H1 (cell line): ENCODE results near the gene SLC25A21. TPM values are rescaled to one million over a fixed set of nuclear protein-coding genes. Genes with fewer than 3 reads are reported as not detected.

Experiments used
- CTCF ChIA-PET: fragments of 300-600 bp; sonication (Branson Sonifier 250); formaldehyde crosslinking; loops from one replicate; lab custom pipeline; 2021; ENCODE audit not compliant: partially characterized antibody; lab: Charles Lee
- POLR2A ChIA-PET: fragments of 300-600 bp; sonication (Branson Sonifier 250); formaldehyde crosslinking; loops from one replicate; lab custom pipeline; 2021; ENCODE audit warnings: inconsistent platforms; ENCODE audit not compliant: partially characterized antibody; lab: Charles Lee
- DNase-seq, 2 experiments: peaks; one replicate each; pipeline versions ENCODE4 v3.0.0 to v3.0.0-alpha.2; 2010 to 2022; ENCODE audit warnings: low spot score in 2 of 2, low read depth in 1 of 2, mixed read lengths in 1 of 2
- FAIRE-seq: peaks from 2 replicates; lab custom pipeline; 2011; peaks lifted over from hg19 to GRCh38; lab: Jason Lieb, UNC
- H2AFZ ChIP-seq: 2 replicates; pipeline ENCODE4 v1.8.1; 2012; ENCODE audit warnings: low read length, inconsistent platforms
- H2AK5ac ChIP-seq: 2 replicates; pipeline ENCODE4 v1.6.1; 2013; ENCODE audit warnings: low read depth, low read length
- H2BK120ac ChIP-seq: replicated peaks from 2 replicates; pipeline ENCODE3; 2013; ENCODE audit warnings: low read depth, low read length, inconsistent platforms
- H2BK12ac ChIP-seq: 2 replicates; pipeline ENCODE4 v1.6.1; 2013; ENCODE audit warnings: low read depth, low read length
- H2BK15ac ChIP-seq: 2 replicates; pipeline ENCODE4 v1.6.1; 2013; ENCODE audit warnings: low read length
- H2BK20ac ChIP-seq: 2 replicates; pipeline ENCODE4 v1.6.1; 2013; ENCODE audit warnings: low read length
- H2BK5ac ChIP-seq: 2 replicates; pipeline ENCODE4 v1.6.1; 2013; ENCODE audit warnings: low read depth, low read length
- H3K14ac ChIP-seq: 2 replicates; pipeline ENCODE4 v1.6.1; 2013; ENCODE audit warnings: inconsistent platforms; ENCODE audit not compliant: insufficient read length
- H3K18ac ChIP-seq: 2 replicates; pipeline ENCODE4 v1.6.1; 2013; ENCODE audit warnings: low read length; ENCODE audit errors: extremely low read depth
- H3K23ac ChIP-seq: 2 replicates; pipeline ENCODE4 v1.6.1; 2013; ENCODE audit warnings: inconsistent platforms; ENCODE audit not compliant: insufficient read length
- H3K23me2 ChIP-seq: 2 replicates; pipeline ENCODE4 v1.6.1; 2013; ENCODE audit warnings: low read depth, low read length
- H3K27ac ChIP-seq: 2 replicates; pipeline ENCODE4 v1.6.1; 2011; ENCODE audit warnings: low read depth, low read length, inconsistent platforms
- H3K27me3 ChIP-seq, 4 experiments: replicated peaks in 1 of 4; 1 replicate in 1 of 4; 2 replicates in 3 of 4; pipeline versions ENCODE4 v1.6.1 to v1.8.1; 2011 to 2013; ENCODE audit warnings: low read length in 3 of 4, mild to moderate bottlenecking in 3 of 4, inconsistent platforms in 2 of 4, mixed read lengths in 2 of 4, moderate library complexity in 1 of 4; ENCODE audit not compliant: control insufficient read depth in 3 of 4, insufficient read depth in 3 of 4; ENCODE audit errors: extremely low read depth in 1 of 4
- H3K36me3 ChIP-seq, 4 experiments: 2 replicates each; pipeline versions ENCODE4 v1.6.1 to v1.8.1; 2011 to 2013; ENCODE audit warnings: mild to moderate bottlenecking in 4 of 4, low read length in 3 of 4, moderate library complexity in 2 of 4, control low read depth in 1 of 4, inconsistent platforms in 1 of 4; ENCODE audit not compliant: insufficient read depth in 4 of 4, control insufficient read depth in 2 of 4
- H3K4ac ChIP-seq: replicated peaks from 2 replicates; pipeline ENCODE3; 2013; ENCODE audit warnings: low read length, low read depth, mixed read lengths, inconsistent platforms; ENCODE audit not compliant: insufficient read length
- H3K4me1 ChIP-seq, 4 experiments: replicated peaks in 1 of 4; 1 replicate in 1 of 4; 2 replicates in 3 of 4; pipeline versions ENCODE4 v1.6.1 to v1.8.1; 2011 to 2013; ENCODE audit warnings: low read length in 3 of 4, inconsistent platforms in 2 of 4, mixed read lengths in 1 of 4; ENCODE audit not compliant: insufficient read depth in 4 of 4, control insufficient read depth in 3 of 4
- H3K4me2 ChIP-seq, 2 experiments: 2 replicates each; pipeline versions ENCODE4 v1.6.1 to v1.8.1; 2011 to 2013; ENCODE audit warnings: low read depth in 2 of 2, low read length in 2 of 2, control low read depth in 1 of 2, inconsistent platforms in 1 of 2, mild to moderate bottlenecking in 1 of 2; ENCODE audit not compliant: insufficient read depth in 1 of 2
- H3K4me3 ChIP-seq, 4 experiments: fragments of 200-600, 300-600 bp in 1 of 4; sonication (generic), shearing (Covaris generic), sonication (Bioruptor Twin) in 1 of 4; 2 replicates each; pipeline versions ENCODE4 v1.5.1 to v1.8.1; 2011 to 2016; ENCODE audit warnings: low read length in 4 of 4, low read depth in 3 of 4, control low read depth in 2 of 4, inconsistent platforms in 2 of 4, mild to moderate bottlenecking in 2 of 4, mixed read lengths in 1 of 4, moderate library complexity in 1 of 4; ENCODE audit not compliant: insufficient read depth in 2 of 4; ENCODE audit errors: extremely low read depth in 1 of 4
- H3K56ac ChIP-seq: replicated peaks from 2 replicates; pipeline ENCODE3; 2013; ENCODE audit warnings: low read depth, mild to moderate bottlenecking, mixed read lengths, low read length, inconsistent platforms; ENCODE audit not compliant: insufficient read length
- H3K79me1 ChIP-seq: 2 replicates; pipeline ENCODE4 v1.6.1; 2013; ENCODE audit warnings: low read depth, low read length, control low read depth
- H3K79me2 ChIP-seq, 2 experiments: 2 replicates each; pipeline versions ENCODE4 v1.6.1 to v1.8.1; 2012 to 2013; ENCODE audit warnings: low read length in 2 of 2, mild to moderate bottlenecking in 2 of 2, inconsistent platforms in 1 of 2; ENCODE audit not compliant: insufficient read depth in 2 of 2, control insufficient read depth in 1 of 2
- H3K9ac ChIP-seq, 4 experiments: replicated peaks in 1 of 4; 1 replicate in 1 of 4; 2 replicates in 3 of 4; pipeline versions ENCODE4 v1.6.1 to v1.8.1; 2011 to 2013; ENCODE audit warnings: low read depth in 3 of 4, low read length in 3 of 4, control low read depth in 2 of 4, mild to moderate bottlenecking in 2 of 4, moderate library complexity in 2 of 4, inconsistent platforms in 1 of 4; ENCODE audit errors: extremely low read depth in 1 of 4
- H3K9me3 ChIP-seq, 2 experiments: 2 replicates each; pipeline versions ENCODE4 v1.6.1 to v1.8.1; 2012 to 2013; ENCODE audit warnings: mild to moderate bottlenecking in 2 of 2, moderate library complexity in 2 of 2, control low read depth in 1 of 2, inconsistent platforms in 1 of 2, low read depth in 1 of 2, low read length in 1 of 2, mixed read lengths in 1 of 2; ENCODE audit not compliant: insufficient read depth in 2 of 2
- H4K20me1 ChIP-seq, 2 experiments: replicated peaks in 1 of 2; 2 replicates each; pipeline versions ENCODE3 to v1.8.1; 2011 to 2013; ENCODE audit warnings: inconsistent platforms in 2 of 2, low read length in 2 of 2, mild to moderate bottlenecking in 1 of 2; ENCODE audit not compliant: insufficient read depth in 2 of 2, control insufficient read depth in 1 of 2
- H4K5ac ChIP-seq: 2 replicates; pipeline ENCODE4 v1.6.1; 2013; ENCODE audit warnings: low read length, low read depth, mixed read lengths, inconsistent platforms; ENCODE audit not compliant: insufficient read length
- H4K8ac ChIP-seq: 2 replicates; pipeline ENCODE4 v1.8.0; 2013; ENCODE audit warnings: mild to moderate bottlenecking, moderate library complexity, low read length, inconsistent platforms; ENCODE audit not compliant: insufficient read depth; ENCODE audit errors: extremely low read depth
- H4K91ac ChIP-seq: replicated peaks from 2 replicates; pipeline ENCODE3; 2013; ENCODE audit warnings: low read length, mixed read lengths, inconsistent platforms; ENCODE audit not compliant: insufficient read length
- CTBP2 ChIP-seq: IDR thresholded peaks from 2 replicates; pipeline ENCODE4 v1.7.0; 2011; ENCODE audit warnings: borderline replicate concordance, mild to moderate bottlenecking, moderate library complexity, mixed read lengths, low read length; ENCODE audit not compliant: insufficient read depth, insufficient read length
- EZH2 ChIP-seq: fragments of 200-600 bp; sonication (generic); IDR thresholded peaks from 2 replicates; pipeline ENCODE4 v1.7.1; 2012; ENCODE audit warnings: low read depth, mild to moderate bottlenecking, moderate library complexity, low read length, inconsistent platforms; ENCODE audit not compliant: severe bottlenecking
- FOSL1 ChIP-seq: IDR thresholded peaks from 2 replicates; pipeline ENCODE4 v1.6.1; 2011; ENCODE audit warnings: mild to moderate bottlenecking, low read depth, low read length, moderate library complexity; ENCODE audit not compliant: insufficient read depth
- GABPA ChIP-seq: IDR thresholded peaks from 2 replicates; pipeline ENCODE4 v1.6.1; 2011; ENCODE audit warnings: mild to moderate bottlenecking, low read length, moderate library complexity, borderline replicate concordance; ENCODE audit not compliant: insufficient read depth
- GTF2F1 ChIP-seq: IDR thresholded peaks from 2 replicates; pipeline ENCODE4 v1.6.1; 2012; ENCODE audit warnings: low read depth, low read length, improper control_type of control experiment, borderline replicate concordance
- HDAC2 ChIP-seq, 2 experiments: fragments of 300-600 bp in 1 of 2; sonication (generic) in 1 of 2; IDR thresholded peaks; 2 replicates each; pipeline ENCODE4 v1.6.1; 2011 to 2012; ENCODE audit warnings: low read depth in 2 of 2, low read length in 2 of 2, mild to moderate bottlenecking in 2 of 2, moderate library complexity in 2 of 2, borderline replicate concordance in 1 of 2, inconsistent platforms in 1 of 2
- JUND ChIP-seq: IDR thresholded peaks from 2 replicates; pipeline ENCODE4 v1.6.1; 2011; ENCODE audit warnings: mild to moderate bottlenecking, improper control_type of control experiment, low read length
- RBBP5 ChIP-seq: IDR thresholded peaks from 2 replicates; pipeline ENCODE4 v1.7.1; 2012; ENCODE audit warnings: low read depth, mild to moderate bottlenecking, inconsistent platforms, low read length, moderate library complexity, borderline replicate concordance
- SP4 ChIP-seq: IDR thresholded peaks from 2 replicates; pipeline ENCODE4 v1.6.1; 2012; ENCODE audit warnings: low read length, inconsistent platforms
- SRF ChIP-seq: IDR thresholded peaks from 2 replicates; pipeline ENCODE4 v1.6.1; 2011; ENCODE audit warnings: mild to moderate bottlenecking, low read depth, low read length, moderate library complexity
- SUZ12 ChIP-seq: fragments of 200-600 bp; sonication (generic); IDR thresholded peaks from 2 replicates; pipeline ENCODE4 v1.6.1; 2012; ENCODE audit warnings: mild to moderate bottlenecking, inconsistent platforms, low read length, moderate library complexity, mixed read lengths
- TBP ChIP-seq: IDR thresholded peaks from 2 replicates; pipeline ENCODE4 v1.6.1; 2011; ENCODE audit warnings: low read depth, low read length, improper control_type of control experiment
- TEAD4 ChIP-seq: IDR thresholded peaks from 2 replicates; pipeline ENCODE4 v1.6.1; 2012; ENCODE audit warnings: low read depth, low read length, inconsistent platforms, mixed read lengths
- YY1 ChIP-seq: IDR thresholded peaks from 2 replicates; pipeline ENCODE4 v1.6.1; 2011; ENCODE audit warnings: low read depth, mild to moderate bottlenecking, low read length
- WGBS, 2 experiments: shearing (Covaris generic) in 1 of 2; methylation state at CpG; one replicate each; pipeline versions ENCODE4 v1.1.6 to v1.1.7; 2013 to 2015; ENCODE audit warnings: low lambda C conversion rate in 2 of 2, mixed read lengths in 2 of 2, inconsistent platforms in 1 of 2, low coverage in 1 of 2, missing lambda C conversion rate in 1 of 2; ENCODE audit not compliant: insufficient replicate concordance in 2 of 2, insufficient coverage in 1 of 2, insufficient read length in 1 of 2; ENCODE audit errors: extremely low coverage in 1 of 2, missing lambda C conversion rate in 1 of 2; 5-methylcytosine and 5-hydroxymethylcytosine counted together
- polyA plus RNA-seq, 7 experiments: library from polyadenylated mRNA; depleted of rRNA in 3 of 7; stranded (reverse) in 5 of 7; unstranded in 2 of 7; fragments of >200 nt in 5 of 7; fragments of 200-250 nt in 2 of 7; gene quantifications; 1 replicate in 5 of 7; 2 replicates in 1 of 7; 4 replicates in 1 of 7; pipeline versions ENCODE4 v1.2.1 to v1.2.3, GENCODE V29; 2011 to 2013; ENCODE audit warnings: missing spikeins in 2 of 7, mixed read lengths in 2 of 7
- total RNA-seq: library from RNA; stranded (reverse); fragmentation: NEBNext Ultra II Directional; extraction: Animal tissue kit (Norgen Biotek cat#: 25700); gene quantifications from 2 replicates; pipeline ENCODE4 v1.2.1, GENCODE V29; 2021

Gene SLC25A21
- total and polyA plus RNA-seq, 2 of the 8 experiments (the other 6 are each of a cell fraction or from before 2014, with no cell fraction given), result 6.9 to 15.7 TPM

DNA sequence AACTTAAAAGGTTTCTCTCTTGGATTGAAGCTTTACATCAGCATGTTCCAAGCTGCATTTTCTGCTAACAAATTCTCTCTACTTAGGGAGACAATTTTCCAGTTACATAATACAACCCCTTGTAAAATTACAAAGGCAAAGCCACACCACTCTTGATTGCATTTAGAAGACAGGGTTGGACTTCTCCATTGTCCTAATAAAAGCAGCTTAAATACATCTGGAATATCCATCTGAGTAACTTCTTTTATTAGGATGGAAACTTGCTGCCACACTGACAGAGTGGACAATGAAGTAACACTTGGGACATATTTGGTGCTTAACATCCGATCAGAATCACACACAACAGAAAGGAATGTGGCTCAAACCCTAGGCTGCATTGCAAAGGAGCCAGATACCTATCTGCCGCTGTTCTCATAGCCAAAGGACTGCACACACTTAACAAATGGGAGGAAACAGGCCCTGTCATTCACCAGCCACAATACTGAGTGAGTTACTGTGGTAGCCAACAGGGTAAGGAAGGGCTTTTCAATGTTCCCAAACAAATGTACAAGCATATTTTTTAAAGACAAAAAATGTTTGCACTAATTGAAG lies 353.5 kb downstream of the SLC25A21 start:
- no peaks in the 10 kb centered on the region for H3K79me1 ChIP-seq
- no peak overlapping the region for H2BK12ac ChIP-seq
- no peak overlapping the region for H3K4me2 ChIP-seq
- H3K9me3 ChIP-seq, result no peaks in the 10 kb centered on the region
- no peak overlapping the region for H4K8ac ChIP-seq
- no peak overlapping the region for H3K4ac ChIP-seq
- H3K9ac ChIP-seq, result no peak overlapping the region
- H2AK5ac ChIP-seq, result no peak overlapping the region
- no peak for TF ChIP-seq CTBP2
- TF ChIP-seq SUZ12, result no peak
- no peak for TF ChIP-seq JUND
- TF ChIP-seq SP4, result no peak
- TF ChIP-seq HDAC2 (IDR thresholded peaks at IDR 0.05; ENCODE audit: borderline replicate concordance in 1 of 2, low read depth in 2 of 2, low read length in 2 of 2), result no peak
- TF ChIP-seq TEAD4, result no peak
- TF ChIP-seq GABPA, result no peak
- TF ChIP-seq SRF, result no peak
- TF ChIP-seq YY1, result no peak
- TF ChIP-seq TBP, result no peak
- no peak for TF ChIP-seq GTF2F1
- TF ChIP-seq EZH2, result no peak
- no peak for TF ChIP-seq RBBP5
- no peak for TF ChIP-seq FOSL1
- no peak overlapping the region for H4K5ac ChIP-seq
- H3K27me3 ChIP-seq, result no peaks in the 10 kb centered on the region
- H3K23ac ChIP-seq, result no peak overlapping the region
- H2BK5ac ChIP-seq, result no peak overlapping the region
- no peak overlapping the region for H2BK15ac ChIP-seq
- H2BK20ac ChIP-seq, result no peak overlapping the region
- no peak overlapping the region for H3K18ac ChIP-seq
- H3K23me2 ChIP-seq, result no peaks in the 10 kb centered on the region
- H3K36me3 ChIP-seq, result no peaks in the 10 kb centered on the region
- H3K4me1 ChIP-seq, result no peaks in the 10 kb centered on the region
- 87% methylated on average over 2 of the region's 2 CpGs; no CpG with 5 or more reads in 1 of the 2 experiments for WGBS, 2 experiments
- CTCF ChIA-PET, result interaction anchor here (1.0 to 1.2 kb wide), 2 partner anchors 9 to 71 kb away, joined by 3 read pairs; no protein-coding TSS in a partner anchor
- H4K91ac ChIP-seq, result no peak overlapping the region
- no peaks in the 10 kb centered on the region for H3K79me2 ChIP-seq
- no peak overlapping the region for H2BK120ac ChIP-seq
- H2AFZ ChIP-seq, result no peak overlapping the region
- FAIRE-seq, result no peak
- H3K27ac ChIP-seq, result no peak overlapping the region
- H3K14ac ChIP-seq, result no peak overlapping the region
- DNase-seq, result no peak
- H3K4me3 ChIP-seq, result no peak overlapping the region
- POLR2A ChIA-PET, result no interaction called here
- H4K20me1 ChIP-seq, result no peaks in the 10 kb centered on the region
- H3K56ac ChIP-seq, result no peak overlapping the region
